Astrocyte (in vitro differentiated cells and primary cell): ENCODE data around the gene EFNA5.

ENCODE experiments used
- CTCF ChIP-seq: IDR thresholded peaks from 2 replicates; pipeline ENCODE4 v1.5.1; 2011; ENCODE audit warnings: low read depth, mild to moderate bottlenecking, inconsistent platforms, low read length, moderate library complexity; ENCODE audit not compliant: insufficient read depth
- EZH2 ChIP-seq: IDR thresholded peaks from 2 replicates; pipeline ENCODE4 v1.6.1; 2012; ENCODE audit warnings: mild to moderate bottlenecking, low read length, inconsistent platforms; ENCODE audit not compliant: insufficient read depth

- TF ChIP-seq CTCF = no peak
- no peak for TF ChIP-seq EZH2
Observed at GRCh38 chr5:107385708-107386107, 285.0 kb downstream of the EFNA5 start.
